SH-SY5Y (cell line): ENCODE results near the gene CTSH.

Experiments
- GATA2 ChIP-seq: IDR thresholded peaks from 2 replicates; pipeline ENCODE4 v1.6.1; 2011; ENCODE audit warnings: mild to moderate bottlenecking, low read depth, low read length
- GATA3 ChIP-seq: IDR thresholded peaks from 2 replicates; pipeline ENCODE4 v1.6.1; 2011; ENCODE audit warnings: low read depth, mild to moderate bottlenecking, low read length, moderate library complexity

DNA sequence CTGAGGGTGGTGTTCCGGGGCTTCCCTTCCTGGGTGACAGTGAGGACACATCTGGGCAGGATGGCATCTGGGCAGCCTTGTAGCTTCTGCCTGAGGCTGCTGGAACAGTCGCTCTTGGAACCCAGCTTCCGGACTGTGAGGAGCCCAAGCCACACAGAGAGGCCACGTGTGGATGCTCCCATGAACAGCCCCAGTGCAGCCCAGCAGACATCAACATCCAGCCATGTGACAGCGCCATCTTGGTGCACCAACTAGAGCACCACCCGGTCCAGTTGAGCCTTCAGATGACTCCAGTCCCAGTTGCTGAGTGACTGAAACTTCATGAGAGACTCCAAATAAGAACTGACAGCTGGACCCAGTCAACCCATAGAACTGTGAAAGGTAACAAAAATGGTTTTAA, 15.5 kb upstream of the CTSH start:
- no peak for TF ChIP-seq GATA2
- TF ChIP-seq GATA3, result no peak
